Upper lobe of right lung (tissue), 1 donor: ENCODE data around the gene CFAP52. TPM values are rescaled to one million over a fixed set of nuclear protein-coding genes. Genes with fewer than 3 reads are reported as not detected.
"Not testable (repeated sequence)": the region's sequence is repeated elsewhere in the genome, so short reads cannot be mapped to it uniquely, and the experiment has no call there.

Experiments used
- ATAC-seq: fragments of 200-7000 bp; cut with Tn5 transposase; one replicate; pipeline ENCODE4 v1.9.1; 2020; ENCODE audit warnings: mild to moderate bottlenecking, moderate library complexity
- DNase-seq: peaks from one replicate; pipeline ENCODE4 v3.0.0-alpha.2; 2020
- H3K27ac ChIP-seq: fragments of 200-600 bp; one replicate; pipeline ENCODE4 v1.8.0; 2022
- H3K27me3 ChIP-seq: fragments of 200-600 bp; one replicate; pipeline ENCODE4 v1.8.0; 2022; ENCODE audit warnings: mild to moderate bottlenecking
- H3K36me3 ChIP-seq: fragments of 200-600 bp; one replicate; pipeline ENCODE4 v1.8.0; 2022
- H3K4me1 ChIP-seq: fragments of 200-600 bp; one replicate; pipeline ENCODE4 v1.8.0; 2022
- H3K4me3 ChIP-seq: fragments of 200-600 bp; one replicate; pipeline ENCODE4 v1.8.0; 2022; ENCODE audit warnings: mild to moderate bottlenecking
- H3K9me3 ChIP-seq: fragments of 200-600 bp; one replicate; pipeline ENCODE4 v1.8.0; 2022
- intact Hi-C: fragments of 100-400 bp; cut with DNase I; formaldehyde crosslinking; loops from one replicate; pipeline ENCODE4 v1.11.0; 2022
- total RNA-seq: library from RNA; stranded (reverse); fragmentation: NEBNext Ultra II Directional; extraction: Animal tissue kit (Norgen Biotek cat#: 25700); gene quantifications from one replicate; pipeline ENCODE4 v1.2.1, GENCODE V29; 2021
- TF ChIP-seq, protein P1 (sequence below): fragments of 200-600 bp; IDR thresholded peaks from one replicate; pipeline ENCODE4 v1.8.0; 2022; ENCODE audit warnings: antibody characterized with exemption
- donor health status: DM: no; HTN: yes; CAD: no; lungs with severe emphysema.

The CFAP52 gene
- total RNA-seq, 1 donor from 2014 or later = not detected

- DNase-seq (no peak), ATAC-seq (no peak)
- Histone ChIP-seq H3K9me3 (no peaks in the 10 kb centered on the region), H3K27ac (no peak overlapping the region), H3K27me3 (no peaks in the 10 kb centered on the region), H3K36me3 (no peaks in the 10 kb centered on the region), H3K4me1 (no peaks in the 10 kb centered on the region), H3K4me3 (no peak overlapping the region)
- intact Hi-C loops = no loop called here
- TF ChIP-seq, protein P1, sequence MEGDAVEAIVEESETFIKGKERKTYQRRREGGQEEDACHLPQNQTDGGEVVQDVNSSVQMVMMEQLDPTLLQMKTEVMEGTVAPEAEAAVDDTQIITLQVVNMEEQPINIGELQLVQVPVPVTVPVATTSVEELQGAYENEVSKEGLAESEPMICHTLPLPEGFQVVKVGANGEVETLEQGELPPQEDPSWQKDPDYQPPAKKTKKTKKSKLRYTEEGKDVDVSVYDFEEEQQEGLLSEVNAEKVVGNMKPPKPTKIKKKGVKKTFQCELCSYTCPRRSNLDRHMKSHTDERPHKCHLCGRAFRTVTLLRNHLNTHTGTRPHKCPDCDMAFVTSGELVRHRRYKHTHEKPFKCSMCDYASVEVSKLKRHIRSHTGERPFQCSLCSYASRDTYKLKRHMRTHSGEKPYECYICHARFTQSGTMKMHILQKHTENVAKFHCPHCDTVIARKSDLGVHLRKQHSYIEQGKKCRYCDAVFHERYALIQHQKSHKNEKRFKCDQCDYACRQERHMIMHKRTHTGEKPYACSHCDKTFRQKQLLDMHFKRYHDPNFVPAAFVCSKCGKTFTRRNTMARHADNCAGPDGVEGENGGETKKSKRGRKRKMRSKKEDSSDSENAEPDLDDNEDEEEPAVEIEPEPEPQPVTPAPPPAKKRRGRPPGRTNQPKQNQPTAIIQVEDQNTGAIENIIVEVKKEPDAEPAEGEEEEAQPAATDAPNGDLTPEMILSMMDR = no peak
Measured at GRCh38 chr17:9628509-9628908, 52.1 kb downstream of the CFAP52 start.

DNA sequence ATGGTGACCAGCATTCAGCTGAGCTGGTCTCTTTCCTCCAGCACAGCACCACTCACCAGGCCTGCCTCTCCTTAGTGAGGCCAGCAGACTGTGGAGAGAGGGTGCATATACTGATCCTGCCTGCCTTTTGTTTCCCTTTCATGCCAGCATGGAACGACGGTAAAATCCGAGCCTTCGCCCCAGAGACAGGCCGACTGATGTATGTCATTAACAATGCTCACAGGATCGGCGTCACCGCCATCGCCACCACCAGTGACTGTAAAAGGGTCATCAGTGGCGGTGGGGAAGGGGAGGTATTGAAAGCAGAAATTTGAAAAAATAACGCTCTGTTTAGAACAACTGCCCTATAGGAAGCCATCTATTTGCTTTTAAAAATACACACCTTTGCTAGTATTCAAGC is 56.3 kb downstream of the CFAP52 start:
- TF ChIP-seq, protein P1 = no peak
- no peak for DNase-seq
- no peak overlapping the region for H3K27ac ChIP-seq
- H3K4me3 ChIP-seq = no peak overlapping the region
- no peaks in the 10 kb centered on the region for H3K9me3 ChIP-seq
- no peaks in the 10 kb centered on the region for H3K4me1 ChIP-seq
- no peak for ATAC-seq
- no peaks in the 10 kb centered on the region for H3K27me3 ChIP-seq
- intact Hi-C loops = no loop called here
- H3K36me3 ChIP-seq = no peaks in the 10 kb centered on the region

GRCh38 chr17:9635340-9635739 is 58.9 kb downstream of the CFAP52 start:
- no peaks in the 10 kb centered on the region for H3K36me3 ChIP-seq
- intact Hi-C loops = no loop called here
- TF ChIP-seq, protein P1 = no peak
- H3K4me3 ChIP-seq = no peak overlapping the region
- DNase-seq (no peak), ATAC-seq (no peak)
- H3K27me3 ChIP-seq = no peaks in the 10 kb centered on the region
- no peaks in the 10 kb centered on the region for H3K9me3 ChIP-seq
- no peaks in the 10 kb centered on the region for H3K4me1 ChIP-seq
- no peak overlapping the region for H3K27ac ChIP-seq

DNA sequence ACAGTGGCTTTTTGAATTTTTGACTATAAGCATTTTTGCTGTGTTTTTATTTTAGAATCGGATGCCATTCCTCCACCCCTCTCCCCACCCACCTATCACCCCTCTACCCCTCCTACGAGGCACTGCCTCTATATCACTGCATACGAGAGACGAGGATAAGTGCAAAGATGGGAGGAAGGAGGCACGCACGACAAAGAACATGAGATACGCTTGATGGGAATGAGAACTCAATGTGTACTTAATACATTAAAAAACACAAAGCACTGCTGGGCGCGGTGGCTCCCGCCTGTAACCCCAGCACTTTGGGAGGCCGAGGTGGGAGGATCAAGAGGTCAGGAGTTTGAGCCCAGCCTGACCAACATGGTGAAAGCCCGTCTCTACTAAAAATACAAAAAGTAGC is 60.1 kb downstream of the CFAP52 start:
- ATAC-seq = no peak
- TF ChIP-seq, protein P1 = no peak

GRCh38 chr17:9640388-9640787 is 63.9 kb downstream of the CFAP52 start:
- DNase-seq = not testable (repeated sequence)

More for the DNA sequence above, 60.1 kb downstream of the CFAP52 start:
- no peaks in the 10 kb centered on the region for H3K36me3 ChIP-seq
- H3K27ac ChIP-seq = no peak overlapping the region
- H3K4me3 ChIP-seq = no peak overlapping the region
- intact Hi-C loops = no loop called here
- H3K27me3 ChIP-seq = no peaks in the 10 kb centered on the region
- no peaks in the 10 kb centered on the region for H3K4me1 ChIP-seq
- DNase-seq = no peak
- H3K9me3 ChIP-seq = no peaks in the 10 kb centered on the region

GRCh38 chr17:9643611-9644010 is 67.2 kb downstream of the CFAP52 start:
- H3K9me3 ChIP-seq = no peaks in the 10 kb centered on the region
- H3K4me1 ChIP-seq = peaks cover 7% of the 10 kb centered on the region
- intact Hi-C loops = no loop called here
- ATAC-seq = no peak
- no peaks in the 10 kb centered on the region for H3K36me3 ChIP-seq
- TF ChIP-seq, protein P1 = no peak
- DNase-seq = no peak
- H3K27ac ChIP-seq = no peak overlapping the region
- peaks cover 16% of the 10 kb centered on the region for H3K27me3 ChIP-seq
- no peak overlapping the region for H3K4me3 ChIP-seq

More at GRCh38 chr17:9640388-9640787, 63.9 kb downstream of the CFAP52 start:
- H3K4me1 ChIP-seq, ATAC-seq, H3K27me3 ChIP-seq, intact Hi-C loops, H3K27ac ChIP-seq, H3K9me3 ChIP-seq, H3K36me3 ChIP-seq, H3K4me3 ChIP-seq: not testable (repeated sequence)
